ENCODE data around the gene ABCC11.

Gene ABCC11

DNA sequence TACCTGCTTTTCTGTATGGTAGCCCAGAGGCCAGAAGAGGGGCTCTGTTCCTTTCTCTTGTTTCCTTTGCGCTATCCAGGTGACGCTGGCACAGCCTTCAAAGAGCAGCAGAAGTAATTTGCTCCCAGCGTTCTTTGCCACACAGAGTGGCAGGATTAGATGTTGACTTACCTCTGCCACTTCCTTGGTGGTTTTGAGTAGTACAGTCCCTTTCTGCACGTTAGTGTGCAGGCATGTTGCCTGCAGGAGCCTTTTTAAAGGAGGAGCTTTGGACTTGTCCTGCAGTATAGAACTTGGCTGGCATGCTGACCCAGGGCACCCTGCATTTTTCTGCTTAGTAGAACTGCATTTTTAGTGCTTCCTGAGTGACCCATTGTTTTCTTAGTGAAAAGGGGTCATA is at the start of gene ABCC11:
Gene ABCC11, minus strand, starts transcription at position 229 of the 400 bp plus-strand sequence. CDS start 15,618 bp downstream, outside the sequence.
- FAIRE-seq, result no peak

- no peak for FAIRE-seq
Observed at GRCh38 chr16:48295488-48296281, 48.3 kb upstream of the ABCC11 start.

GRCh38 chr16:48294724-48295123 is 47.4 kb upstream of the ABCC11 start:
- no peak for FAIRE-seq

- no peak for FAIRE-seq
Observed at GRCh38 chr16:48292452-48292851, 45.1 kb upstream of the ABCC11 start.

GRCh38 chr16:48291754-48292153 is 44.4 kb upstream of the ABCC11 start:
- no peak for FAIRE-seq

GRCh38 chr16:48291303-48291702 is 44.0 kb upstream of the ABCC11 start:
- FAIRE-seq, result no peak

DNA sequence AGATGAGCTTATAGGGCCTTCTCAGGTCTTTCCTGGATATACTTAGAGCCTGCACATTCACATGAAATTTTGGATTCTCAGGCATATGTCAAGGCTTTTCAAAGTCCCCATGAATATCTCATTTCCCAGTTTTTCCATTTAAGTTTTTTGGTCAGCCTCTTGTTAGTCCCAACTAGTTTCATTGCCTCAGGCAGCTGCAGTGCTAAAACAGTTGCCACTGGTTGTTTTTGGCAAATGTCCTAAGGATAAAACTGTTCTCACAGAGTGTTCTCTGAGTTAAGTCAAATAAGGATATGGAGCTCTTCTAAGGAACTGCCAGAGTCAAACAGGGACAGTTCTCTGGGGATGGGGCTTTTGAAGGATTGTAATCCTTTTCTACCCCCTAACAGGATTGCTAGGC is 39.9 kb upstream of the ABCC11 start:
- FAIRE-seq, result no peak

GRCh38 chr16:48284772-48285409 is 37.6 kb upstream of the ABCC11 start:
- no peak for FAIRE-seq

GRCh38 chr16:48282636-48283263 is 35.4 kb upstream of the ABCC11 start:
- no peak for FAIRE-seq

DNA sequence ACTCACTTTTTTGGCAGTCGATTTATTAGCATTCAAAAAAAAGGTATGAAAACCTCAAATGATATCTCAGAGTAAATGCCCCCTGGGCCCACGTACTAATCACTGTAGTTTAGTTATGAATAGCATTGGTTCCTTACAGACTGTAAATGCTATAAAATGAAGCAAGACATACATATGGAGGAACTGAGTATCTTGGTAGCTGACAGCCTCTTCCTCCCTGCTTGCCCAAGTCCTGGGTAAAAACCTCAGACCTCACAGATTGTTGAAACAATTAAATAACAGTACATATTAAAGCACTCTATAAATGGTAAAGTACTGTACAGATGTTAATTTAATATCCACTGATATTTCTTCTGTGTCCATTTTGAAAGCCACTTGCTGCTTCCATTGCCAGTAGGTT is 33.2 kb upstream of the ABCC11 start:
- FAIRE-seq, result no peak

DNA sequence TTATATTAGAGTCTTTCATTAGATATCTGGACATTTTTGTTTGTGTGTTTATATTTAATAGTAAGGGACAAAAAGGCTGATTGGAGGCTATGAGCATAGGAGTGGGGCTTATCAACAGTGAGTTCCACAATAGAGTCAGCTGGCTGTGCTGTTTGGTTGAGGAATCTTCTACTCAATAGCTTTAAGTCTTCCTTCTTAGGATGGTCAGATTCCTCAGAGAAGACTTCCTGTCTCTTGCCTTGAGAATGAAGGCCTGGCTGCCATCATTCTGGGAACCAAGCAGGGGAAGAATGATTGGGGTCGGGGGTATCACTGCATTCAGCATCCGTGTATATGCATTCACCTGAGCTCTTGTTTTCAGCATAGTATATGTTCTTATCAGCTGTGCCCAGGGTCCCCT is 31.9 kb upstream of the ABCC11 start:
- no peak for FAIRE-seq

- no peak for FAIRE-seq
Observed at GRCh38 chr16:48277158-48277557, 29.8 kb upstream of the ABCC11 start.

- FAIRE-seq, result no peak
Observed at GRCh38 chr16:48276102-48276501, 28.8 kb upstream of the ABCC11 start.

- FAIRE-seq, result no peak
Observed at GRCh38 chr16:48274476-48274875, 27.1 kb upstream of the ABCC11 start.

DNA sequence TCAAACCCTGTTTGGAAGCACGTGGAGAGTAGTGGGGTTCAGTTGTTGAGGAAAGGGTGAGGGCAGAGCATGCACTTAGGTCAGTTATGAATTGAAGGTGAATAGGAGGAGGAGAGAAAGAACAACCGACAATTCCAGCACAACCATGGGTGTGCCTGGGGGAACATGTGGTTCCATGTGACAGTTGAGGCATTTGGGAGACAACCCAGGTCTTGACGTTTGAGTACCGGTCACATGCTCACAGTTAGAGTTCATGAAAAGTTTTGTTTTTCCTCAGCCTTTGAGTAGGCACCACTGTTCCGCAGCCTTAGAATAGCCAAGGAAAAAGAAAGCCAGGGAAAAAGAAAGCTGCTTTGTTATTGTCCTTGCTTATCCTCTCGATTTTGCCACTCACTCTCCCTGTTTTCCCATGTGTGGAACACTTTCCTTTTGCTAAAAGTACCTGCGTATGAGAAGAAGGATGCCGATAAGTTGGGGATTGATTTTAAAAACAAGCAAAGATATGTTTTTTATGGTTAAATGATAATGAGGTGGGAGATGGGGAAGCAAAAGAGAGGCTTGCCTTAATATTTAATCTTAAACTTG is 25.6 kb upstream of the ABCC11 start:
- FAIRE-seq, result no peak

GRCh38 chr16:48271728-48272127 is 24.4 kb upstream of the ABCC11 start:
- no peak for FAIRE-seq

- no peak for FAIRE-seq
Observed at GRCh38 chr16:48269011-48269410, 21.7 kb upstream of the ABCC11 start.

DNA sequence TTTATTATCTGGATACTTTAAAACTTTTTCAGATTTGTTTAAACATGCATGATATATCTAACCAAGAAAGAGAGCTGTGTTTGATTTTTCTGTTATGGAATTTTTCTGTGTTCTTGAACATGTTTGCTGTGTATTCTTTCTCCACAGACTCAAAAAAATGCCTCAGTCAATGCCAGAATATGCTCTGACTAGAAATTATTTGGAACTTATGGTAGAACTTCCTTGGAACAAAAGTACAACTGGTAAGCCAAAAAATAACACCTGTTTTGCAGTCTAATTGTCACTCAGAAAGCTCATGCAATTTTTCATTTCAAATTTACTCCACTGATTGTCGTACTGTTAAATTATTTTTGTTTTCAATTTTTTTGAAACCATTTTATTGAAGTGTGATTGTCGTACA is 15.3 kb upstream of the ABCC11 start:
- FAIRE-seq, result no peak

DNA sequence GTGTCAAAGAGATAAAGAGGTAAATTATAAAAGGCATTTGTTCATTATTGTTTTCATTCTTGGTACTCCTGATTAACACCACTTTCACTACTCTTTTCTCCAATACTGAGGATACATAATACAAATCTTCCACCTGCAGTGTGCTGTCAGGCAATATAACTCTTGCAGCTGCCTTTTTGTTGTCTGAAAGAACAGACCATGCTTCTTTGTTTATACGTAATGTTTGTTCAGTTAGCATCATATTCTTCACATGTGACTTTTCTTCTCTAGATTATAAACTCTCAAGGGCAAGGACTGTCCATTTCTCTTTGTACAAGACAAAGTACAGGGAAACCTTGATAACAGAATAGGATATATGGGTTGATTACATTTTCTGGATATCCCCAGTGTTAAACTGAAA is 14.2 kb upstream of the ABCC11 start:
- FAIRE-seq, result no peak

- no peak for FAIRE-seq
Observed at GRCh38 chr16:48256579-48257177, 9.3 kb upstream of the ABCC11 start.

GRCh38 chr16:48252013-48252412 is 4.7 kb upstream of the ABCC11 start:
- FAIRE-seq, result no peak

- no peak for FAIRE-seq
Observed at GRCh38 chr16:48250520-48251278, 3.4 kb upstream of the ABCC11 start.

All from endometrium (tissue), 2 donors.